GM12878 (cell line): ENCODE measurements around the gene CFDP1. TPM values are rescaled to one million over a fixed set of nuclear protein-coding genes. Genes with fewer than 3 reads are reported as not detected.

Source experiments
- ATAC-seq: fragments of 200-7000 bp; cut with Tn5 transposase; 3 replicates; pipeline ENCODE4 v1.9.1; 2020; ENCODE audit warnings: mild to moderate bottlenecking, moderate library complexity
- BruUV-seq: library from RNA; stranded (reverse); fragments of 400-500 nt; replicated peaks from 2 replicates; lab custom pipeline; 2021; lab: Mats Ljungman, UMichigan
- CTCF ChIA-PET: fragments of 300-600 bp; sonication (Branson Sonifier 250); formaldehyde crosslinking; extraction: SDS; loops from one replicate; lab custom pipeline; 2021; ENCODE audit warnings: inconsistent platforms; lab: Yijun Ruan, JAX
- POLR2A ChIA-PET: fragments of 350-600 bp; formaldehyde crosslinking; extraction: SDS; loops from one replicate; lab custom pipeline; 2021; ENCODE audit warnings: inconsistent platforms; lab: Charles Lee
- RAD21 ChIA-PET: fragments of 300-600 bp; sonication (Branson Sonifier 250); formaldehyde crosslinking; loops from one replicate; lab custom pipeline; 2023; ENCODE audit warnings: antibody characterized with exemption; ENCODE audit not compliant: unreplicated experiment; lab: Charles Lee
- SMC1A ChIA-PET: fragments of 300-600 bp; sonication (Branson Sonifier 250); formaldehyde crosslinking; loops from one replicate; lab custom pipeline; 2023; ENCODE audit not compliant: unreplicated experiment, uncharacterized antibody; lab: Charles Lee
- DNase-seq: peaks from one replicate; pipeline ENCODE4 v3.0.0-alpha.2; 2011; ENCODE audit warnings: low read depth, low spot score
- FAIRE-seq: peaks from 3 replicates; lab custom pipeline; 2011; peaks lifted over from hg19 to GRCh38; lab: Jason Lieb, UNC
- H2AFZ ChIP-seq: 2 replicates; pipeline ENCODE4 v1.6.0; 2011; ENCODE audit warnings: low read depth, low read length, control low read depth; ENCODE audit not compliant: control insufficient read depth
- H3K27ac ChIP-seq: 2 replicates; pipeline ENCODE4 v1.5.1; 2011; ENCODE audit warnings: control low read depth; ENCODE audit not compliant: control insufficient read depth, insufficient read depth
- H3K27me3 ChIP-seq, 2 experiments: replicated peaks in 1 of 2; 2 replicates each; pipeline versions ENCODE4 v1.6.0 to v1.6.1; 2011; ENCODE audit warnings: low read length in 1 of 2; ENCODE audit not compliant: control insufficient read depth in 2 of 2, insufficient read depth in 2 of 2
- H3K36me3 ChIP-seq, 2 experiments: 2 replicates each; pipeline ENCODE4 v1.5.1; 2011; ENCODE audit warnings: low read length in 1 of 2; ENCODE audit not compliant: control insufficient read depth in 2 of 2, insufficient read depth in 2 of 2
- H3K4me1 ChIP-seq: 2 replicates; pipeline ENCODE4 v1.6.1; 2011; ENCODE audit warnings: mild to moderate bottlenecking, low read length, moderate library complexity, mixed read lengths; ENCODE audit not compliant: control insufficient read depth, insufficient read depth
- H3K4me2 ChIP-seq: 2 replicates; pipeline ENCODE4 v1.6.0; 2011; ENCODE audit warnings: control low read depth; ENCODE audit not compliant: control insufficient read depth, insufficient read depth
- H3K4me3 ChIP-seq: fragments of 200-600 bp; sonication (generic); 2 replicates; pipeline ENCODE4 v1.5.1; 2016
- H3K79me2 ChIP-seq: 2 replicates; pipeline ENCODE4 v1.6.0; 2011; ENCODE audit warnings: low read length; ENCODE audit not compliant: control insufficient read depth, insufficient read depth
- H3K9ac ChIP-seq: 2 replicates; pipeline ENCODE4 v1.8.0; 2011; ENCODE audit warnings: low read length, control low read depth, mixed read lengths; ENCODE audit not compliant: control insufficient read depth, insufficient read depth
- H3K9me3 ChIP-seq: replicated peaks from 3 replicates; pipeline ENCODE4 v1.5.1; 2011; ENCODE audit warnings: mild to moderate bottlenecking, low read length; ENCODE audit not compliant: control insufficient read depth, insufficient read depth
- H4K20me1 ChIP-seq: 2 replicates; pipeline ENCODE4 v1.6.0; 2011; ENCODE audit not compliant: control insufficient read depth, insufficient read depth
- BRCA1 ChIP-seq: IDR thresholded peaks from 2 replicates; pipeline ENCODE4 v1.6.1; 2011; ENCODE audit warnings: low read depth, low read length, improper control_type of control experiment
- CBX5 ChIP-seq: sonication (generic); IDR thresholded peaks from 2 replicates; pipeline ENCODE4 v1.6.1; 2016; ENCODE audit warnings: low read depth, moderate library complexity, mild to moderate bottlenecking, inconsistent platforms
- EP300 ChIP-seq, 2 experiments: fragments of 150-350 bp in 1 of 2; IDR thresholded peaks; 2 replicates each; pipeline ENCODE4 v1.6.1; 2011 to 2012; ENCODE audit warnings: low read depth in 2 of 2, low read length in 2 of 2, borderline replicate concordance in 1 of 2, improper control_type of control experiment in 1 of 2, inconsistent platforms in 1 of 2; ENCODE audit not compliant: control insufficient read depth in 1 of 2
- GABPA ChIP-seq: IDR thresholded peaks from 2 replicates; pipeline ENCODE4 v1.6.1; 2014; ENCODE audit warnings: antibody characterized with exemption, low read depth, mild to moderate bottlenecking, inconsistent platforms
- HCFC1 ChIP-seq: fragments of 150-350 bp; IDR thresholded peaks from 2 replicates; pipeline ENCODE4 v1.6.1; 2014; ENCODE audit warnings: low read length
- HDAC2 ChIP-seq: fragments of 200-600 bp; sonication (generic); IDR thresholded peaks from 2 replicates; pipeline ENCODE4 v1.6.1; 2017
- HDAC6 ChIP-seq: fragments of 200-600 bp; sonication (generic); IDR thresholded peaks from one replicate; pipeline ENCODE4 v1.8.0; 2017; ENCODE audit warnings: antibody characterized with exemption; ENCODE audit not compliant: unreplicated experiment
- IKZF1 ChIP-seq: fragments of 450-650 bp; conservative IDR thresholded peaks from 2 replicates; pipeline ENCODE4 v1.6.1; 2017; ENCODE audit warnings: antibody characterized with exemption, mild to moderate bottlenecking
- JUND ChIP-seq: IDR thresholded peaks from 2 replicates; pipeline ENCODE4 v1.6.1; 2012; ENCODE audit warnings: low read depth, mild to moderate bottlenecking, low read length, improper control_type of control experiment, moderate library complexity
- KLF5 ChIP-seq: fragments of 450-650 bp; IDR thresholded peaks from 2 replicates; pipeline ENCODE4 v1.6.1; 2014; ENCODE audit warnings: mild to moderate bottlenecking; ENCODE audit not compliant: partially characterized antibody
- MYB ChIP-seq: fragments of 150-350 bp; IDR thresholded peaks from 2 replicates; pipeline ENCODE4 v1.6.1; 2014; ENCODE audit warnings: mild to moderate bottlenecking, low read depth, low read length, borderline replicate concordance
- MYC ChIP-seq: IDR thresholded peaks from 2 replicates; pipeline ENCODE4 v1.6.1; 2011; ENCODE audit warnings: mild to moderate bottlenecking, low read length, moderate library complexity, inconsistent platforms; ENCODE audit not compliant: insufficient read depth, insufficient replicate concordance, insufficient read length, severe bottlenecking
- PAX8 ChIP-seq: fragments of 450-650 bp; IDR thresholded peaks from 2 replicates; pipeline ENCODE4 v1.6.1; 2017; ENCODE audit warnings: mild to moderate bottlenecking, moderate library complexity
- STAT1 ChIP-seq: fragments of 450-650 bp; conservative IDR thresholded peaks from 2 replicates; pipeline ENCODE4 v1.6.1; 2014; ENCODE audit warnings: antibody characterized with exemption, mild to moderate bottlenecking
- ZNF384 ChIP-seq: IDR thresholded peaks from 2 replicates; pipeline ENCODE4 v1.6.1; 2012; ENCODE audit warnings: low read depth, mild to moderate bottlenecking, low read length, improper control_type of control experiment, borderline replicate concordance
- in situ Hi-C: fragments of 300-500 bp; cut with MboI; formaldehyde crosslinking; loops from 9 replicates; pipeline ENCODE4 v1.14.3; 2018; ENCODE audit warnings: mixed read lengths
- intact Hi-C: fragments of 100-400 bp; cut with micrococcal nuclease; formaldehyde crosslinking; loops from one replicate; pipeline ENCODE4 v1.14.2; 2022; ENCODE audit not compliant: unreplicated experiment
- polyA plus RNA-seq, 11 experiments: library from polyadenylated mRNA; depleted of rRNA in 4 of 11; unstranded in 6 of 11; stranded (reverse) in 5 of 11; fragments of >200 nt; fragmentation: Nextera tagmentation in 4 of 11; fragmentation: Illumina TruSeq in 1 of 11; extraction: Ambion mirVana in 4 of 11; extraction: Trizol in 1 of 11; gene quantifications; 1 replicate in 1 of 11; 2 replicates in 10 of 11; pipeline versions ENCODE4 v1.2.1 to v1.2.3, GENCODE V29; 2011 to 2016; ENCODE audit warnings: inconsistent platforms in 2 of 11, missing spikeins in 2 of 11, low read depth in 1 of 11
- total RNA-seq, 4 experiments: library from RNA; depleted of rRNA in 3 of 4; stranded (reverse); fragments of >200 nt in 3 of 4; fragmentation: Illumina TruSeq in 1 of 4; extraction: Trizol in 1 of 4; gene quantifications; 2 replicates each; pipeline versions ENCODE4 v1.2.1 to v1.2.3, GENCODE V29; 2013 to 2021
- TF ChIP-seq, protein P1 (sequence below): IDR thresholded peaks from 2 replicates; pipeline ENCODE4 v1.6.1; 2012; ENCODE audit warnings: low read depth, low read length, improper control_type of control experiment
- TF ChIP-seq, protein P2 (sequence below): fragments of 450-650 bp; formaldehyde crosslinking; IDR thresholded peaks from 2 replicates; pipeline ENCODE4 v1.5.0; 2022; ENCODE audit warnings: mild to moderate bottlenecking, missing genetic modification characterization
- TF ChIP-seq, protein P3 (sequence below): fragments of 150-350 bp; IDR thresholded peaks from 2 replicates; pipeline ENCODE4 v1.6.1; 2014; ENCODE audit warnings: mild to moderate bottlenecking, low read depth, low read length

CFDP1 gene
- total and polyA plus RNA-seq, 10 of the 15 experiments (the other 5 are each of a cell fraction or from before 2014, with no cell fraction given) = 22.3 to 64.8 (median 36.7) TPM

DNA sequence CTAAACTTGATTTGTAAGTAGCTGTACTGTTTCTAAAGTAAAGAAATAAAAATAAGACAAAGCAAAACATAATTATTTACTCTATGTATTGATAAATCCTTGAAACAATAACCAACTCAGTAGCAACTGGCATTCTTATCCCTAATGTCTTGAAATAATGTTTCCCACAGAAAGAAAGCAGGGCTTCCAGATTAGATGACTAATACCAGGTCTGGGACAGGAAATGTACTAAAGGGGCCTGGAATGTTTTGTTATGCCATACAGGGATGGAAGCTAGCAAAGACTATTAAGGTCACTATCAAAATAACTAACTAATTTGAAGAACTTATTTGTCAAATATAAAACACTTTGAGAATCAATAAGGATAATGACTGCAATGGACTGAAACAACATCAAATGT, 82.1 kb downstream of the CFDP1 start:
- Histone ChIP-seq H3K4me2 (no peak overlapping the region), H3K36me3 (no peaks in the 10 kb centered on the region), H3K4me1 (no peaks in the 10 kb centered on the region), H4K20me1 (no peaks in the 10 kb centered on the region), H3K79me2 (no peaks in the 10 kb centered on the region), H3K9me3 (no peaks in the 10 kb centered on the region), H3K27me3 (no peaks in the 10 kb centered on the region), H3K27ac (no peak overlapping the region), H3K9ac (no peak overlapping the region), H3K4me3 (no peak overlapping the region), H2AFZ (no peak overlapping the region)
- no TSS peak for BruUV-seq
- intact Hi-C loops (no loop called here), in situ Hi-C loops (no loop called here)
- FAIRE-seq (no peak), ATAC-seq (no peak), DNase-seq (no peak)
- POLR2A ChIA-PET = no interaction called here
- TF ChIP-seq IKZF1 = no peak
- TF ChIP-seq JUND = no peak
- no peak for TF ChIP-seq STAT1
- TF ChIP-seq, protein P1, sequence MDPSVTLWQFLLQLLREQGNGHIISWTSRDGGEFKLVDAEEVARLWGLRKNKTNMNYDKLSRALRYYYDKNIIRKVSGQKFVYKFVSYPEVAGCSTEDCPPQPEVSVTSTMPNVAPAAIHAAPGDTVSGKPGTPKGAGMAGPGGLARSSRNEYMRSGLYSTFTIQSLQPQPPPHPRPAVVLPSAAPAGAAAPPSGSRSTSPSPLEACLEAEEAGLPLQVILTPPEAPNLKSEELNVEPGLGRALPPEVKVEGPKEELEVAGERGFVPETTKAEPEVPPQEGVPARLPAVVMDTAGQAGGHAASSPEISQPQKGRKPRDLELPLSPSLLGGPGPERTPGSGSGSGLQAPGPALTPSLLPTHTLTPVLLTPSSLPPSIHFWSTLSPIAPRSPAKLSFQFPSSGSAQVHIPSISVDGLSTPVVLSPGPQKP = no peak
- no peak for TF ChIP-seq MYC
- TF ChIP-seq ZNF384 = no peak
- TF ChIP-seq MYB = no peak
- no peak for TF ChIP-seq HDAC6
- no peak for TF ChIP-seq BRCA1
- TF ChIP-seq, protein P2, sequence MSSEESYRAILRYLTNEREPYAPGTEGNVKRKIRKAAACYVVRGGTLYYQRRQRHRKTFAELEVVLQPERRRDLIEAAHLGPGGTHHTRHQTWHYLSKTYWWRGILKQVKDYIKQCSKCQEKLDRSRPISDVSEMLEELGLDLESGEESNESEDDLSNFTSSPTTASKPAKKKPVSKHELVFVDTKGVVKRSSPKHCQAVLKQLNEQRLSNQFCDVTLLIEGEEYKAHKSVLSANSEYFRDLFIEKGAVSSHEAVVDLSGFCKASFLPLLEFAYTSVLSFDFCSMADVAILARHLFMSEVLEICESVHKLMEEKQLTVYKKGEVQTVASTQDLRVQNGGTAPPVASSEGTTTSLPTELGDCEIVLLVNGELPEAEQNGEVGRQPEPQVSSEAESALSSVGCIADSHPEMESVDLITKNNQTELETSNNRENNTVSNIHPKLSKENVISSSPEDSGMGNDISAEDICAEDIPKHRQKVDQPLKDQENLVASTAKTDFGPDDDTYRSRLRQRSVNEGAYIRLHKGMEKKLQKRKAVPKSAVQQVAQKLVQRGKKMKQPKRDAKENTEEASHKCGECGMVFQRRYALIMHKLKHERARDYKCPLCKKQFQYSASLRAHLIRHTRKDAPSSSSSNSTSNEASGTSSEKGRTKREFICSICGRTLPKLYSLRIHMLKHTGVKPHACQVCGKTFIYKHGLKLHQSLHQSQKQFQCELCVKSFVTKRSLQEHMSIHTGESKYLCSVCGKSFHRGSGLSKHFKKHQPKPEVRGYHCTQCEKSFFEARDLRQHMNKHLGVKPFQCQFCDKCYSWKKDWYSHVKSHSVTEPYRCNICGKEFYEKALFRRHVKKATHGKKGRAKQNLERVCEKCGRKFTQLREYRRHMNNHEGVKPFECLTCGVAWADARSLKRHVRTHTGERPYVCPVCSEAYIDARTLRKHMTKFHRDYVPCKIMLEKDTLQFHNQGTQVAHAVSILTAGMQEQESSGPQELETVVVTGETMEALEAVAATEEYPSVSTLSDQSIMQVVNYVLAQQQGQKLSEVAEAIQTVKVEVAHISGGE (CRISPR knock-in tag) = no peak
- TF ChIP-seq HDAC2 = no peak
- no peak for TF ChIP-seq PAX8
- TF ChIP-seq HCFC1 = no peak
- no peak for TF ChIP-seq KLF5
- TF ChIP-seq, protein P3, sequence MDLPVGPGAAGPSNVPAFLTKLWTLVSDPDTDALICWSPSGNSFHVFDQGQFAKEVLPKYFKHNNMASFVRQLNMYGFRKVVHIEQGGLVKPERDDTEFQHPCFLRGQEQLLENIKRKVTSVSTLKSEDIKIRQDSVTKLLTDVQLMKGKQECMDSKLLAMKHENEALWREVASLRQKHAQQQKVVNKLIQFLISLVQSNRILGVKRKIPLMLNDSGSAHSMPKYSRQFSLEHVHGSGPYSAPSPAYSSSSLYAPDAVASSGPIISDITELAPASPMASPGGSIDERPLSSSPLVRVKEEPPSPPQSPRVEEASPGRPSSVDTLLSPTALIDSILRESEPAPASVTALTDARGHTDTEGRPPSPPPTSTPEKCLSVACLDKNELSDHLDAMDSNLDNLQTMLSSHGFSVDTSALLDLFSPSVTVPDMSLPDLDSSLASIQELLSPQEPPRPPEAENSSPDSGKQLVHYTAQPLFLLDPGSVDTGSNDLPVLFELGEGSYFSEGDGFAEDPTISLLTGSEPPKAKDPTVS = no peak
- no peak for TF ChIP-seq EP300 (IDR thresholded peaks at IDR 0.05; ENCODE audit: borderline replicate concordance in 1 of 2, control insufficient read depth in 1 of 2, low read depth in 2 of 2, low read length in 2 of 2)
- TF ChIP-seq CBX5 = no peak
- TF ChIP-seq GABPA = no peak
- RAD21 ChIA-PET = no interaction called here
- SMC1A ChIA-PET = no interaction called here
- CTCF ChIA-PET = interaction anchor here (1.7 kb wide), 1 partner anchor 118 kb away, joined by 5 read pairs; no protein-coding TSS in a partner anchor
